Measurements from ENCODE around the gene PSTPIP2. TPM values are rescaled to one million over a fixed set of nuclear protein-coding genes. Genes with fewer than 3 reads are reported as not detected.
"Not testable (repeated sequence)": the region's sequence is repeated elsewhere in the genome, so short reads cannot be mapped to it uniquely, and the experiment has no call there.

The PSTPIP2 gene
- total RNA-seq, 2 donors from 2014 or later = 7.0 to 21.1 TPM

GRCh38 chr18:46096651-46097300 lies 24.7 kb upstream of the PSTPIP2 start:
- Histone ChIP-seq H3K4me1 (replicated peaks) (no peaks in the 10 kb centered on the region), H3K27me3 (replicated peaks; ENCODE audit: insufficient read depth) (no peaks in the 10 kb centered on the region), H3K36me3 (no peaks in the 10 kb centered on the region), H3K4me3 (peak overlapping the region; percentile 57 to 81), H3K9me3 (no peaks in the 10 kb centered on the region), H3K27ac (peak overlapping the region; percentile 73 to 77)
- 40% methylated on average over 22 of the region's 22 CpGs for WGBS
- intact Hi-C loops (cut with DNase I) = no loop called here
- no peak for TF ChIP-seq POLR2AphosphoS5 (IDR thresholded peaks at IDR 0.05)
- no peak for TF ChIP-seq CTCF (IDR thresholded peaks at IDR 0.05)
- no peak for TF ChIP-seq POLR2A (IDR thresholded peaks at IDR 0.05)
- DNase-seq (ENCODE audit: low spot score) = no peak

GRCh38 chr18:46095532-46095931 lies 23.5 kb upstream of the PSTPIP2 start:
- Histone ChIP-seq H3K9me3 (no peaks in the 10 kb centered on the region), H3K4me1 (replicated peaks) (no peaks in the 10 kb centered on the region), H3K27ac (no peak overlapping the region), H3K27me3 (replicated peaks; ENCODE audit: insufficient read depth) (no peaks in the 10 kb centered on the region), H3K4me3 (no peak overlapping the region), H3K36me3 (peaks cover 0 to 6% of the 10 kb centered on the region in 2 donors)
- intact Hi-C loops (cut with DNase I) = no loop called here
- no peak for DNase-seq (ENCODE audit: low spot score)
- 95% methylated on average over 10 of the region's 10 CpGs for WGBS
- no peak for TF ChIP-seq POLR2A (IDR thresholded peaks at IDR 0.05)
- TF ChIP-seq POLR2AphosphoS5 (IDR thresholded peaks at IDR 0.05) = no peak

- H3K36me3 ChIP-seq = peaks cover 8 to 41% of the 10 kb centered on the region in 2 donors
- intact Hi-C loops (cut with DNase I); H3K4me3 ChIP-seq; H3K27ac ChIP-seq; H3K4me1 ChIP-seq (replicated peaks); H3K9me3 ChIP-seq; DNase-seq (ENCODE audit: low spot score); H3K27me3 ChIP-seq (replicated peaks; ENCODE audit: insufficient read depth): not testable (repeated sequence)
- 37% methylated on average over 8 of the region's 8 CpGs for WGBS
These were observed 16.4 kb upstream of the PSTPIP2 start for GRCh38 chr18:46088501-46088900.

GRCh38 chr18:46084431-46084830 lies 12.4 kb upstream of the PSTPIP2 start:
- intact Hi-C loops (cut with DNase I) = no loop called here
- Histone ChIP-seq H3K4me1 (replicated peaks) (no peaks in the 10 kb centered on the region), H3K9me3 (no peaks in the 10 kb centered on the region), H3K27me3 (replicated peaks; ENCODE audit: insufficient read depth) (no peaks in the 10 kb centered on the region), H3K27ac (no peak overlapping the region), H3K36me3 (peaks cover 10 to 43% of the 10 kb centered on the region in 2 donors), H3K4me3 (no peak overlapping the region)
- WGBS = 88% methylated on average over 2 of the region's 2 CpGs
- no peak for TF ChIP-seq POLR2A (IDR thresholded peaks at IDR 0.05)
- no peak for TF ChIP-seq CTCF (IDR thresholded peaks at IDR 0.05)
- TF ChIP-seq POLR2AphosphoS5 (IDR thresholded peaks at IDR 0.05) = no peak
- no peak for DNase-seq (ENCODE audit: low spot score)

- peaks cover 5 to 19% of the 10 kb centered on the region in 2 donors for H3K36me3 ChIP-seq
- no peak overlapping the region for H3K4me3 ChIP-seq
- H3K27me3 ChIP-seq (replicated peaks; ENCODE audit: insufficient read depth) = no peaks in the 10 kb centered on the region
- 70% methylated on average over 1 of the region's 1 CpG for WGBS
- no peak for DNase-seq (ENCODE audit: low spot score)
- H3K4me1 ChIP-seq (replicated peaks) = no peaks in the 10 kb centered on the region
- no peak overlapping the region for H3K27ac ChIP-seq
- intact Hi-C loops (cut with DNase I) = no loop called here
- TF ChIP-seq CTCF (IDR thresholded peaks at IDR 0.05) (no peak), POLR2A (IDR thresholded peaks at IDR 0.05) (no peak), POLR2AphosphoS5 (IDR thresholded peaks at IDR 0.05) (no peak)
- no peaks in the 10 kb centered on the region for H3K9me3 ChIP-seq
These were observed 8.1 kb upstream of the PSTPIP2 start for GRCh38 chr18:46080156-46080555.

- H3K4me1 ChIP-seq (replicated peaks) = no peaks in the 10 kb centered on the region
- peaks cover 5 to 13% of the 10 kb centered on the region in 2 donors for H3K36me3 ChIP-seq
- no peaks in the 10 kb centered on the region for H3K27me3 ChIP-seq (replicated peaks; ENCODE audit: insufficient read depth)
- intact Hi-C loops (cut with DNase I) = loop anchor here (10.0 kb wide), 4 partner anchors 105 to 455 kb away; no protein-coding TSS in a partner anchor
- no peak overlapping the region for H3K4me3 ChIP-seq
- TF ChIP-seq CTCF (IDR thresholded peaks at IDR 0.05) (no peak), POLR2A (IDR thresholded peaks at IDR 0.05) (no peak), POLR2AphosphoS5 (IDR thresholded peaks at IDR 0.05) (no peak)
- no peaks in the 10 kb centered on the region for H3K9me3 ChIP-seq
- DNase-seq (ENCODE audit: low spot score) = no peak
- H3K27ac ChIP-seq = no peak overlapping the region
These were observed 7.3 kb upstream of the PSTPIP2 start for GRCh38 chr18:46079336-46079735.

Measured in prostate gland (tissue), 2 donors.